GM20431 (cell line): ENCODE results near the gene FXYD6.

Experiments
- in situ Hi-C: fragments of 300-500 bp; cut with MseI, MboI; formaldehyde crosslinking; loops from one replicate; pipeline ENCODE4 v1.15.0; 2020; ENCODE audit warnings: low sequenced_read_pairs; ENCODE audit not compliant: unreplicated experiment

FXYD6 gene

DNA sequence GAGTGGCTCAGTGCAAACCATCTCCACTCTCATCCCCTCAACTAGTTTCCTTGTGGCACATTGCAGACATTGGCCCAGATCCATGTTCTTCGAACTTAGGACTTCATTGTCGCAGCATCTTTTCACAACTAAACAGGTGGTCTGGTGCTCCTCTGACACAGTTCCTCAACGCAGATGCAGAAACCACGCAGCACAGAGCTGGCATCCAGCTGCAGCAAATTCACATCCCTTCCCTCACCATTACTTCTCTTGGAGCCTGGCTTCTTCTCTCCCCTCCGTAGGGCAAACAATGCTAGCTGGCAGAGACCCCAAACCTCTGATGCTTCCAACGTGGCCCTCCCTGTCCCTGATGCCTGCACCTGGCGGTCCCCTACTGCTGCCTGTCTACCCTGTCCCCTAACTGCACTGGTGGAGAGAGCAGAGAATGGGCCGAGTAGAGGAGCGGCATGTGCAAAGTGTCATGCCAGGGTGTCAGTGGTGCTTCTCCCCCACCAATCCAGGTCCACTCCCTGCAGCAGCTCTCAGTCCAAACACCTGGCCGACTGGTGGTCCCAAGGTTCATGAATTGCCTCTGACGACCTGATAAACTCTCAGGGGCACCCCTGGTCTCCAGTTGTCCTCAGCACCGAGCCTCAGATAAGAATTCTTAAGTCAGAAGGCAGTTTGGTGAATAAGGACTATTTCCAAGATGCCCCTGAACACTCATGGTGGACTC lies 34.6 kb upstream of the FXYD6 start:
- in situ Hi-C loops, result no loop called here

DNA sequence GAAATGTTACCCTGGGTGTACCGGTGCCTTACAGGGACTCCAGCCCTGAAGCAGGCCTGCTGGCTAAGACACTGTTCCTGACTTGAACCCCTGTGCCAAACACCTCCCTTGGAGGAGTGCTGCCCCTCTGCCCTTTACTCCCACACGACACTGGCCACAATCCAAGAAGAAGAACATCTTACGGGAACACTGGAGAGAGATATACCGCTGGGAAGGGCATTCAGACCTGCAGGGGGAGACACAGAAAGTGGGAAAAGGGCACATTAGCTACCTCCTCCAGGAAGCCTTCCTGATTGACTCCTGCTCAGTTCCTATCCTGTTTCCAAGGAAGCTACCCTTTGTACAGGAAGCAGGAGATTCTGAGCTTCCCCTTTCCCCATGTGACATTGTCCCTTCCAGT lies 34.1 kb upstream of the FXYD6 start:
- in situ Hi-C loops, result no loop called here

DNA sequence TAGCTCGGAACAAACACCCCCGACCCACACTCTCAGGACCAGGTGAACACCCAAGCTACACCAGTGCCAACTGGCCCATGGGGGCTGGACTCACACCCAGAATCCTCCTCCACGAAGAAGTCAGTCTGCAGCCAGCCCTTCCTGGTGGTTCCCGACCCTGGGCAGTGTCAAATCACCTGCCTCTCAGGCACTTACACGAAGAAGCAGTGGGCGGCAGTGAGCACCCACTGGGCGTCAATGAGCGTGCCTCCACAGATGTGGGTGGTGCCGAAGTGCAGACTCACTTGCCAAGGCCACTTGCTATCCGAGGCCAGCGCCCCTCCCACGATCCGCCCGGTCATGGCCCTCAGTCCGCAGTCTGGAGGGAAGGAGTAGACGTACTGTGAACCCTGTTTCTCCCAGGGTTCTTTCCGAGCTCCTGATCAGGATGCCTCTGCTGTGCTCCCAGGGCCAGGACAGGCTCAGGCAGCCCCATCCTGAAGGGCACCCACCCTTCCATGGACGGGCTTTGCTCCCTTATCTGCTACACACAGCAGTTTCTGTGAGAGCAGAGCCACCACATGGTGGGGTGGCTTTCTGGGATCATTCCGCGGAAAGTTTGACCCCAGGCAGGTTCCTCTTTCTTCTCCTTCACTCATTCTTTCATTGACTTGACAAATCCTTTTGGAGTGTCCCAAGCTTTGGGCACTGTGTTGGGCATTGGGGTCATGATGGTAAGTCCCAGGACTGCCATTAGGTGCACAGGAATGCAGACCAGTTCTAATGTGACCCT lies 33.3 kb upstream of the FXYD6 start:
- in situ Hi-C loops, result no loop called here

DNA sequence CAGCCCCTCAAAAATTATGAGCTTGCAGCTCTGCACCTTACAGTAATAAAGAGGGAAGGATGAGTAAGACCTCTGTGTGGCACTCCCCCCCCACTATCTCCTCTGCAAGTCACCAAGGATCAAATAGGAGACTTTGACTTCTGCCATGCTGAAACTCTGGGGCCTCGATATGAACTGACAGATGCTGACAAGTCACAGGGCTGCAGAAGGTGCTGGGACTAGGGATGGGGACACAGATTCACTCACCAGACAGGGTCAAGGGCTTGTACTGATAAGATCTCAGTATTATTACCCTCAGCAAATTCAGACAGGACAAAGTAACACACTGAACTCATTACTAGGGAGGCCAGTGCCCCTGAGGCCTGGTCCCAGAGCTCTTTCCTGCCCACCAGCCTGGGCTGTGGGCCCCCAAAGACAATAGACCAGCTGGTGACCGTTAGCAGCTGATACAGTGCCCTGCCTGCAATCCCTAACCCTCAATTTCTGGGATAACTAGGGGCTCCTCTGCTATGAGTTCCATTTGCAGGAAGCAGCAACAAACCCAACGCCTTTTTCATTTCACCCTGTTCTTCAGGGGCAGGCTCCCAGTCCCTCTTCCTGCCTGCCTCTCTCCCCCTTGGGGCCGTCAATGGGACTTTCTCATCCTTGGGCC lies 32.6 kb upstream of the FXYD6 start:
- in situ Hi-C loops, result no loop called here

DNA sequence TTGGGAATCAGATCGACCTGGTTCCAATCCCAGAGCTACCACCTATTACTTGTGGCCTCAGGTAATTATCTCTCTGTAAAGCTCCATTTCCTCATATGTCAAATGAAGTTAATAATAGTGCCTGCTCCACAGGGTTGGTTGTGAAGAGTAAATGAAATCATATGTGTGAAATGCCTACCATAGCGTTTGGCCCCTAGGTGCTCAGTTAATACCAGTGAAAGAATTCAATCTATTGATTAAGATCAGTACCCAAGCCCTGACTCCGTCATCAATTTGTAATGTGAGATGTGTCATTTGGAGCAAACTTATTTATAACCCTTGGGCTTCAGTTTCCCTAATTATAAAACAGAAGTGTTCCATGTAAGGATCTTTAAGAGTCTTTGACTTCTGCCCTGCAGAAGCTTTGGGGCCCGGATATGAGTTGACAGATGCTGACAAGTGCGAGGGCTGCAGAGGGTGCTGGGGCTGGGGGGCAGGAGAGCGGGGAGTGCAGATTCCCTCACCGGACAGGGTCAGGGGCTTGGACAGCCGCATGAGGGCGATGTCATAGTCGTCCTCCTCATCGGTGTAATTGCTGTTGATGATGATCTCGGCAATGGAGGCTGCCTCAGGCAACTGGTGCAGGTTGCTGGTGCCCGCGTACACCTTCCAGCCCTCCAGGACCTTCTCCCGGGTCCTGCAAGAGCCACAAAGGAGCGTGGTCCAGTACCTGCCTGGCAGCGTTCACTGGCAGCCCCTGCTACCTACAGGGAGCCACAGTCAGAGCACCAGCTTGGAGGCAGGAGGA lies 31.8 kb upstream of the FXYD6 start:
- in situ Hi-C loops, result no loop called here

DNA sequence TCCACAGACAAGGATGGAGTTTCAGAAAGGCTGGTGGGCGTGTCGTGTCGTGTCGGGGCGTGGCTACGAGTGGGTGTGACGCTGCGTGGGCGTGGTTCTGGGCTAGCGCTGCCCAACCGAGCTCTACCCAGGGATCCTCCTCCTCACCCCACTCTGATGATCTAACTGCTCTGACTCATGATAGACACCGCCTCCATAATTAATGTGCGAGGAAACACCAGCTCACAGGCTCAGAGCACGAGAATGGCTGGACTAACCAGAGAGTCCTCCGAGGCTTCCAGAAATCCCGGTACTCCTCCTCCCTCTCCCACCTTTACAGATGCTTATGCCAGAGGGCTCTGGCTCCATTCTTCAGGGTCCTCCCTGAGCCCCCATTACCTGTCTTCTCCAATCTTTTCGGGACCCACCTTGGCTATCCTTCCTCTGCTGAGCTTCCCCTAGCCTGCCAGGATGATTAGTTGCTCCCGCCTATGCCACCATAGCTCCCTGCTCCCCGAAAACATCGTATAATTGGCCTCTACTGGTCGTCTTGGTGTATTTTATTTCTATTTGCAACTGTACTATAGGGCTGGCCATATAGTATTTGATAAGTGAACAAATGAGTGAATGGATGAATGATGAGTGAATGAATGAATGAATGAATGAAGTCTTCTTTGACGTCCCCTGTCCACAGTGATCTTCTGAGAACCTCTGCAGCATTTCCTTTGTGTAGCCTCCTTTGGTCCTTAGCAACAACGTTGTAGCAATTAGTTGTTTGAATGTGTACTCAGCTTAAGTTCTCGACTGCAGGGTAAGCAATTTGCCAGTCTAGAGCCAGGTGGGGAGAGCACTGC lies 31.0 kb upstream of the FXYD6 start:
- in situ Hi-C loops, result no loop called here

DNA sequence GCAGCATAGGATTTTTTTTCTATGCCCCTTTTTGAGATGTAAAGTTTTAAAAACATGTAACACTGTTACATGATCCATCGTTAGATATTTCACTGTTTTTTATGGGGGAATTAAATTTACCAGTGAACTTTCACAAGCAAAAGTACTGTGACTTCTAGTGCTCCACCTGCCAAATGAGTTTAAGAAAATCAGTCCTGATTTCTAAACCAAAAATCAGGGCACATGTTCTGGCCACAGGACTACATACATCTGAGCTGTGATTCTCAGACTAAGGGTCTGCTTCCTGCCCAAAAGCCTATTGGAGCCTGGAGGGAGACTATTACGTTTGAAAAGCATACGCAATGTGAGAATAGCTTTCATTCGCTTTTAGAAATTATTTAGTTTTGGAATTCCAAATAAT lies 30.3 kb upstream of the FXYD6 start:
- in situ Hi-C loops, result no loop called here

DNA sequence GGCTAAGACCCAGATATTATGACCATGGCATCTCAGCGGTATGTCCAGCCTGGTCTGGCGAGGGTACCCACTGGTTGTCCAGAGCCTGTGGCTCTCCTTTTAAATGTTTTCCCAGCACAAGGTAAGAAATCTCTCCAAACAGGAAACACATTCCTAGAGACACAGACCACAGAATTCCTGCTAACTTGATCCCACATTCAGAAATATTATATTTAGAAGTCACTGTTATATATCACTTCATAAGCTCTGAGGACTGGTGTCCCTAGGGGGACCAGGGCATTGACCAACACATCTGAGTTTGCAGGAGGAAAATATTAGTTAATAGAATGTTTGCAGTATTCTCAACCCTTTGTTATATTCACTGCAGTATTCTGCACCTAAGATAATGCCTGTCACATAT lies 29.7 kb upstream of the FXYD6 start:
- in situ Hi-C loops, result no loop called here

DNA sequence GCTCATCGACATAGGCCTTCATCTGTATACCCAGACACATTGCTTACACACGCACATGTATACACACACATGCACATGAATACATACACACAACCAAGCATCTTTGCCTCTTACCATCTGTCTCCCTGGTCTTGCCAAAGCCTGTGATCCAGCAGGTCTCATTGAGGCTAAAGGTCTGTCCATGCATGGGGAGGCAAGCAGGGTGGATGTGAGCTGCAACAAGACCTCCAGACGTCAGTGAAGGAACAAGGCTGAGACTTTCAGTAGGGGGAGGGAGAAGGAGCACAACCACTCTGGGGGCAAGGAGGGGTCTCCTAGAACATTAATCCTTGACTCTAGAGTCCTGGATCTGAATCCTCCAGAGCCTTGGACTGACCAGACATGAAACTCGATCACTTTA lies 29.1 kb upstream of the FXYD6 start:
- in situ Hi-C loops, result no loop called here

DNA sequence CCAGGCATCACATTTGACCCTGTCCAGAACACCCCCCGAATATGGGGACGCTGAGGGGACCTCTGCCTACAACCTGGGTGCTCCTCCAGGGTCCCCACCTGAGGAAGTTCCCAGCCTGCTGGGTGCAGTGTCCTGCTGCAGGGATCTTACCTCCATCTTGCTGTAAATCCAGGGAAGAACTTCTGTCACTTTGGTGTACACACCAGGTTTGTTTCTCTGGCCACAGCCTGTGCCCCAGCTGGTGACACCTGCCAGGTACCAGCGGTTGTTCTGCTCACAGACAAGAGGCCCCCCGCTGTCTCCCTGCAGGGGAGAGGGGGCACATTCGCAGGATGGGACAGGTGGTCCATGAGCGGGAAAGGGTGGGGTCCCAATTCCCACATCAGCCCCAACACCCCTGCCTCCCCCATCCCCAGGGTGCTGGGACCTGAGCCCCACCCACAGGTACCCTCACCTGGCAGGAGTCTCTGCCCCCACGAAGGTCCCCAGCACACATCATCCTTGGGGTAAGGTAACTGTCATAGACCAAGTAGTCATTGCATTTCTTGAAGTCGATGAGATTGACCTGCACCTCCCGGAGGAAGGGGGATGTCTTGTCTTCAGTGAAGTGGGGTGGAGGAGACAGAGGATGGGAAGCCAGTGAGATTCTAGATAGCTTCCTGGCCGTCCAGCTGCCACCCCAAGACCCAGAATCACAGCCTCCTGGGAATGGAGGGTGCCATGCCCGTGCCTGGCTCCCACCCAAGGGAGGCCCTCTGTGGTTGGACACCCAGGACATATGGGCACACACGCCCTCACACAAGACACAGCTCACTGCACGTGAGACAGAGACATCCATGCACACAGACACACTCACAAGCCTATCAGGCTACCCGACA lies 27.3 kb upstream of the FXYD6 start:
- in situ Hi-C loops, result no loop called here

DNA sequence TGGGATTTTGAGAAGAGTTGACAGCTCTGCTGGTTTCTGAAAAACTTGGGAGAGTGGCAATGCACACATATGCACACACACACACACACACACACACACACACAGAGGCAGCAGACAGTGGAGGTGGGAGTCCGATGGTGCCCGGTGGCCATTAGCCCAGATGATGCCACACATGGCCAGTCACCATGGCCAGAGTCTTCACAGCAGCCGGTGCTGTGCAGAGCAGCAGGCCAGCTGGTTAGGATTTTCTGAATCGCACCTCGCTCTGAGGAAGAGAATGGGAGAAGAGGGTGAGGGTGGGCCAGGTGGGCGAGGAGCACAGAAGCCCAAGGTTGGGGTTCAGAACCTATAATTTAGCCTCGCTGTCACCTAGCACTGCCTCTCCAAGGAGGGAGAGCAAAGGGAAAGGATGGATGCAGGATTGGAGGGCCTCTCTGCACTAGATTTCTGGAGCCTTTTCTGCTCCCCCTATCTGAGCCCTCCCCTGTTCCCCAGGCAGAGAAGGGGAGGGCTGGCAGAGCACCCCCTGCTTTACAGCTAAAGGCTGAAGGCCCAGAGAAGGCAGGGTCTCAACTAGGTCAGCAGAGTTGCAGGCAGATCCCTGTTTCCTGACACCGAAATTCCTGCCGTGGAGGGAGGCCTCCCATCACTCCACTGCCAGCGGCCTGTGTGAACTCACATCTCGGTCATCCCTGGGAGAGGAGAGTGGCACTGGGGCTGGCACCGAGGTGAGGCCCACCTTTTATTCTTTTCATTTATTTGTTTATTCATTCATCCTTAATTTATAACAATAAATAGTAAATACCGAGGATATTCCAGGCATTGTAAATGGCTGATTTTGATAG lies 25.8 kb upstream of the FXYD6 start:
- in situ Hi-C loops, result no loop called here

DNA sequence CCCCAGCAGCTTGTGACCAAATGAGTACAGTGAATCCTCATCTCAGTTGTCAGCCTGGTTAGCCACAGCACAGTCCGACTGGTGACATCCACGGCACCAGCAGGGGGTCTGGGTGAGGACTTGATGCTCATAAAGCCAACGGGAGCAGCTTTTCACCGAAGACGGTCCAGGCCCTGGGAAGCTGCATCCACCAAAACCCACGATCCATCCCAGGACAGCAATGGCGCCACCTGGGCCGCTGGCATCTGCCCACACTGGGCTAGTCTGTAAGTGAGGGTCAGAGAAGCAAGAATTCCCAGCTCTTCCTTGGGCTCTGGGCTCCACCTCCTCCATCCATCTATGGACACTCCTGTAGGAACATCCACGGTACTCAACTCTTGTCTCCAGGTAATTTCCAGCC lies 25.1 kb upstream of the FXYD6 start:
- in situ Hi-C loops, result no loop called here

DNA sequence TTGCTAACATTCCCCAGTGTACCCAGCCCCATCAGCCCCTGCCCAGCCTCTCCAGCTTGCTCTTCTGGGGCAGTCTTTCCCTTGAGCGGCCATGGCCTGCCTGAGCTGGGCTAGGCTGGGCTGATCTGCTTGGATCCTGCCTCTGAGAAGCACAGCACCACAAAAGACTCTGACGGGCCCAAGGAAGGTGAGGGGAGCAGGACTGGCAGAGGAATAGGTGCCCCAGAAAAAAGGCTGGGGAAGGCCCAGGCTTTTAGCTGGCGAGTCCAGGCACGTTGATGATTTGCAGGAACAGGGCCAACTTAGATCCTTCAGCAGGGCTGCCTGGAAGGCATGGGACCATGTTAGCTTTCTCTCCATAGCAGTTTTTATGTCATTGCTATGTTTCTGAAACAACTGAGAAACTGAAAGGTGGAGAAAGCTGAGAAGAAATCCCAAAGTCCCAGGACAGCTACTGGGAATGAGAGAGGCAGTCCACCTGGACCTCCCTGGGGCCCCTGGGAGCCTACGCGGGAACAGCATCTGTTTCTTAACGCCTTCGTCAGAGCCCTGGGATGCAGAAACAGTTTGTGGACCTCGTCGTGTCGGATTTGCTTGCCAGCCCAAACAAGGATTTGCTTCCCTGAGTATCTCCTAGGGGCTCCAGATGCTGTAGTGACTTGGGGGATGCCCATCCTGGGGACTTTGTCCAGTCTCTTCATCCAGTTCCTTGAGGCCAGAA lies 24.4 kb upstream of the FXYD6 start:
- in situ Hi-C loops, result no loop called here

DNA sequence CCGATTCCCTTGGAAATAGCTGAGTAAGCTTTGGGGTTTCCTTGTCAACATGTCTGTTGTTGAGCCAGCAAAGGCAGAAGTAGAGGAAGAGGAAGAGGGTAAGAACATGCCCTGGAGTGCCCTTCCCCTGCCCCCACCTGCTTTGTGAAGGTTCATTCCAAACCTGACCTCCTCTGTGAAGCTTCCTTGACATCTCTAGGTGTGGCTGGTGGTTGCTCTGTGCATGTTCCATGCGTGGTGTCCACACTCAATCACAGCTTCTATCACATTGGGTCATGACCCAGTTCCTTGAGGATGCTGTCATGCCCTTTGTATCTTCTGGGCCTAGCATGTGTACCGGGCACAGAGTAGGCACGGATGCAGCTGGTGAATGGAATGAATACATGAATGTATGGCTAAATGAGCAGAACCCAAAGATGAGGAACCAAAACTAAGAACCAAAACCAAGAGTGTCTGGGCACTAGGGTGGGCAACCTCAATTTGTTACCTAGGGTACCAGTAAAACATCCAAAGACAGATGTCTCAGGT lies 23.7 kb upstream of the FXYD6 start:
- in situ Hi-C loops, result no loop called here

DNA sequence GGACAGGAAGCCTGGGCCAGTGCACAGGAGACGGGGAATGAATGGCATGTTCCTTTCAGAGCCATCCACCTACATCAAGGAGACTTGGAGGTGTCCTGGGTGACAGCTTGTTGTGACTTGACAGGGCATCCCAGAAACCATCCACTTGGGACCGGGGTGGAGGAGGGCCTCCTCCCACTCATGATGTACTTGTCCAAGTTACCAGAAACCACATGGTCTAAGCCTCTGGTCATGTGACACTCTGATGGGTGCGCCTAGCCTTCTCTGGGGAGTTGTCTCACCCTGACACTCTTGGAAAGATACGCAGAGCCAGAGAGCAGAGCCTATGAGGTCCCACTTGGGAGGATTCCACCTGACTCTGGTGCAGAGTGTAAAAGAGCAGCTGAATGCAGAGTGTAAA lies 21.6 kb upstream of the FXYD6 start:
- in situ Hi-C loops, result no loop called here

DNA sequence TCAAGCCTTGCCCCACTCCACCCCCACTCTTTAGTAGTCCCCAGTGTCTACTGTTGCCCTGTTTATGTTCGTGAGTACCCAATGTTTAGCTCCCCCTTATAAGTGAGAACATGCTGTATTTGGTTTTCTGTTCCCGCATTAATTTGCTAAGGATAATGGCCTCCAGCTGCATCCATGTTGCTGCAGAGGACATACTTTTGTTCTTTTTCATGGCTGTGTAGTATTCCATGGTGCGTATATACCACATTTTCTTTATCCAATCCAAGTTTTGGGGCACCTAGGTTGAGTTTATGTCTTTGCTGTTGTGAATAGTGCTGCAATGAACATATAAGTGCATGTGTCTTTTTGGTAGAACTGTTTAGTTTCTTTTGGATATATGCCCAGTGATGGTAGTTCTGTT lies 16.2 kb upstream of the FXYD6 start:
- in situ Hi-C loops, result no loop called here

DNA sequence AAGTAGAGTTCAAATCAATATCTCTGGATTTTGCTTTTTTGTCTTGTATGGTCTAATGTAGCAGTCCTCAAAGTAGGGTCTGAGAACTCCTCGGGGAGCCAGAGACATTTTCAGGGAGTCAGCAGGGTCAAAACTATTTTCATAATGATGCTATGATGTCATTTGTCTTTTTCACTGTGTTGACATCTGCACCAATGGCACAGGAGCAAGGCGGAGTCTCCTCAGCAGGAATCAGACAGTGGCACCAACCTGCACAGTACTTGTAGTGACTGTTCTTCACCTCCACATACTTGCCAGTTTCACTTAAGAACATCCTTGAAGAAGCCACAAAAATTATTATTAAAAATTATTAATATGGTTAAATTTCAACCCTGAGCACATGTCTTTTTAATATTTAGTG lies 14.9 kb upstream of the FXYD6 start:
- in situ Hi-C loops, result no loop called here
